ENCODE data around the gene B3GNT3.

DNA sequence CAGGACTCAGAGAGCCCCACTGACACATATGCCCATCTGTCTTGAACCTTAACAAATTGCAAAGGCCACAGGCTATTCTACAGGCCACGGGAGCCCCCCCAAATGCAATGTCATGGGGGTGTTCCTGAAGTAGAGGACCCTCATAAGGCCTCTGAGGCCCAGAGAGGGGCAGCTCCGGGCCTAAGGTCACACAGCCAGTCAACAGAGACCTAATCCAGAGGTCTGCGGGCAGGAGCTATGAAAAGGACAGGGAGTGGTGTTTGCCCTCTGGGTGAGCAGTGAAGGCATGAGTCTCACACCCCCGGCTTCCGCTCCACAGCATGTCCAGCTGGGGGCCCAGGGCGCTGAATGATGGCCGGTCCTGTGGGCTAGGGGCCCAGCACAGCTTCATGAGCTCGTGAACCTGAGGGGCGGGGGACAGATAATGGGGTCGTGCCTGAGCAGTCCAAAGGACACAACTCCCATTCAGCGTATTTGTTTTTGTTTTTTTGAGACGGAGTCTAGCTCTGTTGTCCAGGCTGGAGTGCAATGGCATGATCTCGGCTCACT, 31.6 kb downstream of the B3GNT3 start:
- no peak for TF ChIP-seq TAF1 (IDR thresholded peaks at IDR 0.05; ENCODE audit: borderline replicate concordance, low read depth, low read length)
- TF ChIP-seq POLR2A (IDR thresholded peaks at IDR 0.05; ENCODE audit: low read depth, low read length) = no peak
- TF ChIP-seq POLR2AphosphoS5 (IDR thresholded peaks at IDR 0.05; ENCODE audit: low read depth, low read length) = no peak
